Kidney (tissue), 14 donors: Measurements from ENCODE around the gene PIGV. TPM values are rescaled to one million over a fixed set of nuclear protein-coding genes. Genes with fewer than 3 reads are reported as not detected.
A peak's percentile ranks its signal among the peaks of the same experiment; 100 is the strongest.

Experiments used
- DNase-seq, 5 donors: peaks; one replicate each; pipeline ENCODE4 v3.0.0-alpha.2; 2013 to 2020
- FAIRE-seq: peaks from 2 replicates; lab custom pipeline; 2012; peaks lifted over from hg19 to GRCh38; lab: Jason Lieb, UNC
- H3K27ac ChIP-seq, 2 donors: one replicate each; pipeline ENCODE4 v1.7.0; 2013; ENCODE audit warnings: low read depth in 2 of 2, low read length in 2 of 2, inconsistent platforms in 1 of 2
- H3K27me3 ChIP-seq: one replicate; pipeline ENCODE4 v1.7.1; 2013; ENCODE audit warnings: low read length, inconsistent platforms; ENCODE audit not compliant: control insufficient read depth, insufficient read depth
- H3K36me3 ChIP-seq, 3 donors: one replicate each; pipeline versions ENCODE4 v1.7.0 to v1.7.1; 2013; ENCODE audit warnings: low read length in 3 of 3, control low read depth in 1 of 3, inconsistent platforms in 1 of 3; ENCODE audit not compliant: insufficient read depth in 3 of 3, control insufficient read depth in 2 of 3
- H3K4me1 ChIP-seq, 3 donors: one replicate each; pipeline versions ENCODE4 v1.7.0 to v1.7.1; 2013; ENCODE audit warnings: low read length in 3 of 3, inconsistent platforms in 1 of 3, low read depth in 1 of 3; ENCODE audit not compliant: control insufficient read depth in 2 of 3, insufficient read depth in 2 of 3
- H3K4me3 ChIP-seq, 3 donors: one replicate each; pipeline versions ENCODE4 v1.7.0 to v1.8.1; 2013; ENCODE audit warnings: low read length in 3 of 3, control low read depth in 1 of 3, inconsistent platforms in 1 of 3
- H3K9ac ChIP-seq, 3 donors: one replicate each; pipeline versions ENCODE4 v1.7.0 to v1.7.1; 2013; ENCODE audit warnings: low read length in 3 of 3, control low read depth in 1 of 3, inconsistent platforms in 1 of 3
- H3K9me3 ChIP-seq, 3 donors: one replicate each; pipeline versions ENCODE4 v1.7.0 to v1.7.1; 2013; ENCODE audit warnings: low read length in 3 of 3, control low read depth in 1 of 3, inconsistent platforms in 1 of 3; ENCODE audit not compliant: control insufficient read depth in 2 of 3, insufficient read depth in 1 of 3
- intact Hi-C: fragments of 100-400 bp; cut with DNase I; formaldehyde crosslinking; loops from one replicate; pipeline ENCODE4 v1.11.1; 2022
- polyA plus RNA-seq: library from polyadenylated mRNA; stranded (reverse); fragments of 350-450 nt; fragmentation: Illumina TruSeq; extraction: RNeasy Lipid Tissue Mini Kit (QIAGEN cat#74804); gene quantifications from one replicate; pipeline ENCODE4 v1.2.3, GENCODE V29; 2014; ENCODE audit warnings: low read depth, low replicate concordance; ENCODE audit not compliant: insufficient read depth
- total RNA-seq: library from RNA; stranded (reverse); fragmentation: NEBNext Ultra II Directional; extraction: Animal tissue kit (Norgen Biotek cat#: 25700); gene quantifications from one replicate; pipeline ENCODE4 v1.2.1, GENCODE V29; 2021
- TF ChIP-seq, protein P1 (sequence below): IDR thresholded peaks from 3 replicates; pipeline ENCODE4 v1.5.1; 2012; ENCODE audit warnings: mild to moderate bottlenecking, moderate library complexity, borderline replicate concordance; ENCODE audit not compliant: insufficient read depth; ENCODE audit errors: extremely low read depth
- donor health status: control.
- donor health status: control.
- donor health status: control.
- donor health status: control.
- donor health status: control.
- donor health status: DM: yes; HTN: yes; CAD: no.
- donor health status: Normal renal cell carcinoma (clear cell type).

Gene PIGV
- total and polyA plus RNA-seq, 2 donors from 2014 or later, result 13.8 to 15.5 TPM

DNA sequence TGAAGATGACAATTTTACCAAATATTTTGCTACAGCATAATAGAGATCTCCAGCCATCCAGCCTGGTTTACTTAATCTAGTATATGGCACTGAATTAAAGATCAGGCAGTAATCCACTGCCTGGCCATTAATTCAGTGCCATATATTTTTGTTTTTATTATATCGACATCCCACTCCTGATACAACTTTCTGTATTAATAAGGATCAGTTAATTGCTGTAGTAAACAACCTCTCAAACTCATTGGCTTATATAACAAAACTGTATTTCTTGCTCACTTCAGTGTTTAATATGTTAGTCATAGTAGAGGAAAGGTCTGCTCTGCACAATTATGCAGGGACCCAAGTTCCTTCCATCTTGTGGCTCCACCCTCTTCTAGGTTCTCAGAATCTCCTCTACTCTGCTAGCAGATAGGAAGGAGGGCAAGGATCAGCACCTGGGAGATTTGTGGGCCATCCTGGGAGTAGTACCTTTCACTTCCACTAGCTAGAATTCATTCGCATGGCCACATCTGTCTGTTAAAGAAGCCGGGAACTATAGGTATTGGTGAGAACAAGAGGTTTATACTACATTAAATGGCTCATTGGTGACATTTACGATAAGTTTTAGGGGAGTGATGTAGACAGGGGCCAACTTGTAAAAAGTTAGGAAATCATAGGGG, 35.1 kb downstream of the PIGV start:
- DNase-seq (no peak), FAIRE-seq (no peak)
- intact Hi-C loops, result no loop called here
- no peak overlapping the region for H3K4me3 ChIP-seq
- H3K9ac ChIP-seq, result no peak overlapping the region
- H3K27ac ChIP-seq, result no peak overlapping the region
- TF ChIP-seq, protein P1, sequence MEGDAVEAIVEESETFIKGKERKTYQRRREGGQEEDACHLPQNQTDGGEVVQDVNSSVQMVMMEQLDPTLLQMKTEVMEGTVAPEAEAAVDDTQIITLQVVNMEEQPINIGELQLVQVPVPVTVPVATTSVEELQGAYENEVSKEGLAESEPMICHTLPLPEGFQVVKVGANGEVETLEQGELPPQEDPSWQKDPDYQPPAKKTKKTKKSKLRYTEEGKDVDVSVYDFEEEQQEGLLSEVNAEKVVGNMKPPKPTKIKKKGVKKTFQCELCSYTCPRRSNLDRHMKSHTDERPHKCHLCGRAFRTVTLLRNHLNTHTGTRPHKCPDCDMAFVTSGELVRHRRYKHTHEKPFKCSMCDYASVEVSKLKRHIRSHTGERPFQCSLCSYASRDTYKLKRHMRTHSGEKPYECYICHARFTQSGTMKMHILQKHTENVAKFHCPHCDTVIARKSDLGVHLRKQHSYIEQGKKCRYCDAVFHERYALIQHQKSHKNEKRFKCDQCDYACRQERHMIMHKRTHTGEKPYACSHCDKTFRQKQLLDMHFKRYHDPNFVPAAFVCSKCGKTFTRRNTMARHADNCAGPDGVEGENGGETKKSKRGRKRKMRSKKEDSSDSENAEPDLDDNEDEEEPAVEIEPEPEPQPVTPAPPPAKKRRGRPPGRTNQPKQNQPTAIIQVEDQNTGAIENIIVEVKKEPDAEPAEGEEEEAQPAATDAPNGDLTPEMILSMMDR, result no peak
- H3K36me3 ChIP-seq, result no peaks in the 10 kb centered on the region
- no peaks in the 10 kb centered on the region for H3K27me3 ChIP-seq
- H3K4me1 ChIP-seq, result peaks cover 0 to 6% (median 0%) of the 10 kb centered on the region in 3 donors
- H3K9me3 ChIP-seq, result no peaks in the 10 kb centered on the region

DNA sequence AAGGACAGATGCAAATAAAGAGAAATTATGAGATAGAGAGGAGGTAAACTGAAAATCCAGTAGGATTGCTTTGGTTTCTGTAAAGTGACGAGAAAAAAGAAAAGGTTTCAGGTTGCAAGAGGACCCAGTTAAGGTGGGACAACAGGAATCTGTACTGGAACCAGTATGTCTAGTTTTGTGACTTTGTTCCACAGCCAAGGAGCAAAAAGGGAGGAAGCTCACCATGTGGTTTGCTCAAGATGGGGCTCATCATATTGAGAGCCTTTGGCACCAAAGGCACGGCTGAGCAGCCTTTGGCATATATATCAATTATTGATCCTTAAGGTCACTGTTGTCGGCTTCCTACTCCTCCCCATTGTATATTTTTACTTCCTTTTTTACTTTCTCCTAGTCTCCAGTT, 37.0 kb downstream of the PIGV start:
- TF ChIP-seq, protein P1, result no peak
- intact Hi-C loops, result no loop called here
- DNase-seq, result peak in 1 of 5 donors; percentile 1
- Histone ChIP-seq H3K9ac (no peak overlapping the region), H3K4me3 (no peak overlapping the region), H3K27me3 (no peaks in the 10 kb centered on the region), H3K36me3 (no peaks in the 10 kb centered on the region), H3K4me1 (peaks cover 0 to 16% (median 4%) of the 10 kb centered on the region in 3 donors), H3K9me3 (no peaks in the 10 kb centered on the region), H3K27ac (no peak overlapping the region)
- FAIRE-seq, result no peak

DNA sequence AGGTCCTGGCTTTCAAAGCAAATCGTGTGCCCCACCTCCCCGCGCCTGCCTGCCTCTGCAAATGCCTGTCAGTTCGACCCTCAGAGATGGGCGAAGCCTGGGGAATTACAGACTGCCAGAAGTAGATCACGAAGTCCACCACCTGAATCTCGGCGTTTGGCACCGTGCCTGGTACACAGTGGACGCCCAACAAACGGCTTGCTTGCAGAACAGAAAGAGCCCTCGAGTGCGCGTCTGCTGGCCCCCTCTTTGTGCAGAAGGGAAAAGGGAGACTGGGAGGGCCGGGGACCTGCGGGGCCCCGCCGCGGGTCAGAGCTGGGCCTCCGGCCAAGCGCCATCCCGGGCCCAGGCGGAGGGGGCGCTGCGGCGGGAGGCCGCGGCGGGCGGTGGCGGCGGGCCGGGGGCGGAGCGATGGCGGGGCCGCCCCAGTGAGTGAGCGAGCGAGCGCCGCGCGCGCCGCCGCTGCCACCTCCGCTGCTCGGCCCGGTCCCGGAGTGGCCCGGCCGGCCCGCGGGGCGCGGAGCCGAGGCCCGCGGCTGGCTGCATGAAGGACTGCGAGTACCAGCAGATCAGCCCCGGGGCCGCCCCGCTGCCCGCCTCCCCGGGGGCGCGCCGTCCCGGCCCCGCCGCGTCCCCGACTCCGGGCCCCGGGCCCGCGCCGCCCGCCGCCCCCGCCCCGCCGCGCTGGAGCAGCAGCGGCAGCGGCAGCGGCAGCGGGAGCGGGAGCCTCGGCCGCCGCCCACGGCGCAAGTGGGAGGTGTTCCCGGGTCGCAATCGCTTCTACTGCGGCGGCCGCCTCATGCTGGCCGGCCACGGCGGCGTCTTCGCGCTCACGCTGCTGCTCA, 38.7 kb downstream of the PIGV start, which contains the start of gene ZDHHC18:
Gene ZDHHC18 (plus strand): TSS at position 428 of the 845 bp plus-strand sequence. CDS start 117 bp downstream, at position 545.
- H3K4me1 ChIP-seq, result peaks cover 0 to 17% (median 4%) of the 10 kb centered on the region in 3 donors
- TF ChIP-seq, protein P1, result peak; percentile 56
- no peaks in the 10 kb centered on the region for H3K9me3 ChIP-seq
- FAIRE-seq (no peak), DNase-seq (peak; percentile 55 to 88 (median 84))
- H3K36me3 ChIP-seq, result no peaks in the 10 kb centered on the region
- peak within 1 kb of the TSS; percentile 65 to 74 for H3K27ac ChIP-seq
- H3K4me3 ChIP-seq, result peak within 1 kb of the TSS; percentile 71 to 79 (median 73)
- intact Hi-C loops, result no loop called here
- H3K9ac ChIP-seq, result peak within 1 kb of the TSS; percentile 58 to 80 (median 73)
- no peaks in the 10 kb centered on the region for H3K27me3 ChIP-seq
